Uterus (tissue), 2 donors: Measurements from ENCODE around the gene TMC3.

Experiments
- CTCF ChIP-seq, 4 experiments: fragments of 200-600 bp in 2 of 4; fragments of 450-650 bp in 2 of 4; sonication (generic) in 2 of 4; IDR thresholded peaks; one replicate each; pipeline ENCODE4 v1.5.1; 2016 to 2019; ENCODE audit warnings: antibody characterized with exemption in 4 of 4, mild to moderate bottlenecking in 2 of 4, moderate library complexity in 1 of 4
- POLR2A ChIP-seq, 2 donors: fragments of 450-650 bp; IDR thresholded peaks; one replicate each; pipeline ENCODE4 v1.6.1; 2016; ENCODE audit warnings: antibody characterized with exemption in 2 of 2, mild to moderate bottlenecking in 1 of 2, moderate library complexity in 1 of 2

- TF ChIP-seq CTCF (IDR thresholded peaks at IDR 0.05) (no peak), POLR2A (IDR thresholded peaks at IDR 0.05) (no peak)
Observed at GRCh38 chr15:81380668-81381067, 6.7 kb upstream of the TMC3 start.
